Femur (tissue), 1 donor: ENCODE measurements around the gene SNX10.
"Not testable (repeated sequence)": the region's sequence is repeated elsewhere in the genome, so short reads cannot be mapped to it uniquely, and the experiment has no call there.

Experiments
- DNase-seq: peaks from one replicate; pipeline ENCODE4 v3.0.0-alpha.2; 2017

The SNX10 gene, protein sequence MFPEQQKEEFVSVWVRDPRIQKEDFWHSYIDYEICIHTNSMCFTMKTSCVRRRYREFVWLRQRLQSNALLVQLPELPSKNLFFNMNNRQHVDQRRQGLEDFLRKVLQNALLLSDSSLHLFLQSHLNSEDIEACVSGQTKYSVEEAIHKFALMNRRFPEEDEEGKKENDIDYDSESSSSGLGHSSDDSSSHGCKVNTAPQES

DNA sequence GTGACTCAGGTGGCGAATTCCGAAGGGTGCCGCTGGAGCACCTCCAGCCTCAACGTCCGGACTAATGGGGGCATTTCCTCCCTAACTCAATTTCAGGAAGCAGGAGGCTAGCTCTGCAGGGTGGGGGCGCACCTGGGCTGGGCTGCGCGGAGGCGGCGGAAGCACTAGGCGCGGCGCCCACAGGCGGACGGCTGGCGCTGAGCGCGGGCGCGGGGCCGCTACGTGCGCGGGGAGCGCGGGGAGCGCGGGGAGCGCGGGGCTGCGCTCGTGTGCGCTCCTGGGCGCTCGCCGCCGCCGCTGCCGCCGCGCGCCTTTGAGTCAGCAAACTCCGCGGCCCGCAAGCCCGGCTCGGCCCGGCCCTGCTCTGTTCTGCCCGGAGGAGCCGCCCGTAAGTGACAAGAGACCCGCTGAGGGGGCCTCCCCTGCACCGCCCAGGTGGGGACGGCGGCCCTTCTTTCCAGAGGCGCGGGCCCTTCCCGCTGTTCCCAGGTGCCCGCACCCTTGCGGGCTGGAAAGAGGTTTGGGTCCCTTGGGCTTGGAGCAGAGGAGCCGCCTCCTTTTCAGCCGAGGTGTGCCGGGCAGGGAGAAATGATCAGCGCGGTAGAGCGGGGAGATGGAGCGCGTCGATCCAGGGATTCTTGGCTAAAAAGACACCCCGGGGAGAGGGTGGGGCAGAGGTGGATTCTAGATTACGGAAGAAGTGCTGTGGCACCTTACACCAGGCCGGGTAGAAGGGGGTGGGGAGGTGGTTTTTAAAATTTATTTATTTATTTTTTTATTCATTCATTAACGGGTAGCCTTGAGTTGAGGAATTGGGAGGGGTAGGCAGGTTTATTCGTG lies at the start of gene SNX10:
Gene SNX10 (plus strand): TSS at position 164 of the 840 bp plus-strand sequence. CDS start 54,581 bp downstream, outside the sequence.
- DNase-seq: peak; percentile 59

DNA sequence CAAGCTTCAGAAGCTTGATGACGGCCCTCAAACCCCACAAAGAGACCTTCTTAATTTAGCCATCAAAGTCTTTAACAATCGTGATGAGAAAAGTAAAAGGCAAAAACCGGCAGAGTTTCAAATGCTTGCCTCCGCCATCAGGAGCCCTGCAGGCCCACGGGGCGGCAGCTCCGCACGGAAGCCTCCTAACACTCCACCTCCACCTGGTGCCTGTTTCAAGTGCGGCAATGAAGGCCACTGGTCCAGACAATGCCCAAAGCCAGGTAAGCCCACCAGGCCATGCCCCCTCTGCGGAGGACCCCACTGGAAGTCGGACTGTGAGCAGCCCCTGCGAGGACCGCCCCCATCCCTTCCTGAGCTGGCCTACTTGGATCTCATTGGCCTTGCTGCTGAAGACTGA lies 46.5 kb upstream of the SNX10 start:
- DNase-seq: no peak

DNA sequence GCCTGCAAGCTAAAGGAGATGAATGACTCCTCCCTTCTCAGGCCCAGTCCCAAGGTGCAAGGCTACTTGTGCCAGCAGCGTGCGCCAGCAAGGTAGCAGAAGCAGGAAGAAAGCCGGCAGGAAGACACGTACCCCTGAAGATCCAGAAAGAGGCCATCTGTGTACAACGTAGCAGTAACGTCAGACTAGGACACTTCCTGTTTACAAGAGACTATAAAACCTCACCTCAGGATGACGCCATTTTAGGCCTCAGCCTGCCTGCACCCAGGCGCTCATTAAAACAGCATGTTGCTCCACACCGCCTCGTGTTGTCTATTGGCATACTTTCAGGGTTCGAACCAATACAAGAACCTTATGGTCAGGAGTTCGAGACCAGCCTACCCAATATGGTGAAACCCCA lies 41.4 kb upstream of the SNX10 start:
- DNase-seq: no peak

DNA sequence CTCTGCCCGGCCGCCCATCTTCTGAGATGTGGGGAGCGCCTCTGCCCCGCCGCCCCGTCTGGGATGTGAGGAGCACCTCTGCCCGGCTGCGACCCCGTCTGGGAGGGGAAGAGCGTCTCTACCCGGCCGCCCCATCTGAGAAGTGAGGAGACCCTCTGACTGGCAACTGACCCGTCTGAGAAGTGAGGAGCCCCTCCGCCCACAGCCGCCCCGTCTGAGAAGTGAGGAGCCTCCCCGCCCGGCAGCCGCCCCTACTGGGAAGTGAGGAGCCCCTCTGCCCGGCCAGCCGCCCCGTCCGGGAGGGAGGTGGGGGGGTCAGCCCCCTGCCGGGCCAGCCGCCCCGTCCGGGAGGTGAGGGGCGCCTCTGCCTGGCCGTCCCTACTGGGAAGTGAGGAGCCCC lies 29.8 kb upstream of the SNX10 start:
- DNase-seq: not testable (repeated sequence)

DNA sequence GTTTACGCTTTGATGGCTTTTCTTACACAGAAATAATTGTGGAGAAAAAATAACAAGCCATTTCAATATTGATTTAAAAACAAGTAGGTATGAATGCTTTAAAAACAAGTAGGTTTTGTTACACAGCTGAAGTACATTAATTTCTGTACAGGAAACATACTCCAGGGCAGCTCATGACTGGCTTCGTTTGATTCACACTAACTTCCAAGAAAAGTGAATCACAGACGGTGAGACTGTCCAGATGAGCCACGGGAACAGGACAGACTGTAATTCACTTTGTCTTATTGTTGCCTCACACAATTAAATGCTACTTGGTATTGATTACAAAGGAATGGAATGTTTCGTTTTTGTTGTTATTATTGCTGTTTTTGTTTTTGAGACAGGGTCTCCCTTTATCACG lies 26.6 kb upstream of the SNX10 start:
- DNase-seq: no peak

DNA sequence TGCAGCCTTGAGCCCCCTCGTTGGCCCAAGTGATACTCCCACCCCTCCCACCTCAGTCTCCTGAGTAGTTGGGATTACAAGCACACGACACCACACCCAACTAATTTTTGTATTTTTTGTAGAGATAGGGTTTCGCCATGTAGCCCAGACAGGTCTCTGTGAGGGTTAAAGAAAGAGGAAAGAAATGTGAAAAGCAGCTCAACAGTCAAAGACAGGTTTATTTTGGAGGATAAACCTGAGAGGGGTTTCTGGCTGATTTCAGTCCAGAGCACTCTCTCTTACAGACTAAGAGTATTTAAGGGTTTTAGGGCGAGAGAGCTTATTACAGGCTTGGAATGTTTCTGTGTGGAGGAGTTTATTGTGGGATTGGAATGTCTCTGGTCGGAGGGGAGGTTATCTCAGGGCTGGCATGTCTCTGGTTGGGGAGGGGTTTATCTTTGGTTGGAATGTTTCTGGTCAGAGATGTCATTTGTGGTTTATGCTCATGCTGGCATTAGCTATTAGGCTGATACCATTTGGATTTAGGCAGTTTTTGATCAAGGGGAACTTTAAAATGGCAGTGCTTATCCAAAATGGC lies 26.1 kb upstream of the SNX10 start:
- no peak for DNase-seq

DNA sequence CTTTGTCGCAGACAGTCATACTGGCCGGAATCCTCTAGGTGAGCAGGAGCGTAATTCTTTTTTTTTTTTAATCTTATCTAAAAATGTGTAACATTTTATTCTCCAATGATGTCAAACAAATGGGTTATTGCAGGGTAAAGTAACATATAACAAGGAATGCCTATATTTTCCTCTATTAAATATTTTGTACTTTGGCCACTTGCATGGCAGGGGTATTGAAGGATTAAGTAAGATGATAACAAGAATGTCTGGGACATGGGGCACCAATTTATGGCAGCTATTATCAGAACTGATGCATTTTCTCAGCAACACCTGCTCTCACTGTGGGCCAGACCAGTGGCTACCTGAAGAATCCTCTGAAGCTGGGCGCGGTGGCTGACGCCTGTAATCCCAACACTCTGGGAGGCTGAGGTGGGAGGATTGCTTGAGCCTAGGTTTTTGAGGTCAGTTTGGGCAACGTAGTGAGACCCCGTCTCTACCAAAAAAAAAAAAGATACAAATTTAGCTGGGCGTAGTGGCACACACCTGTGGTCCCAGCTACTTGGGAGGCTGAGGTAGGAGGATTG lies 24.0 kb upstream of the SNX10 start:
- DNase-seq: no peak

DNA sequence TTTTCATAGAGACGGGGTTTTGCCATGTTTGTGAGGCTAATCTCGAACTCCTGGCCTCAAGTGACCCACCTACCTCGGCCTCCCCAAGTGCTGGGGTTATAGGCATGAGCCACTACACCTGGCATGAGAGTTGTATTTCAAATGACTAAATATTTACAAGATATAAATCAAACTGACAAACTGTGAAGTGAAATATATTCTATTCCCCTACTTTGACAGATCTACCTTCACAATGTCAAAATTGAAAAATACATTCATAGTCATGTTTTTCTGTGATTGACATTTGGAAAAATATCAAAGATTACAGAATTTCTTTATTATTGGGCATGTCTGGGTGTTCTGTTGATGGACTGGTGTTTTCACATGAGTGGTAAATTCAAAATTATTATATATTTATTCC lies 16.4 kb upstream of the SNX10 start:
- no peak for DNase-seq

DNA sequence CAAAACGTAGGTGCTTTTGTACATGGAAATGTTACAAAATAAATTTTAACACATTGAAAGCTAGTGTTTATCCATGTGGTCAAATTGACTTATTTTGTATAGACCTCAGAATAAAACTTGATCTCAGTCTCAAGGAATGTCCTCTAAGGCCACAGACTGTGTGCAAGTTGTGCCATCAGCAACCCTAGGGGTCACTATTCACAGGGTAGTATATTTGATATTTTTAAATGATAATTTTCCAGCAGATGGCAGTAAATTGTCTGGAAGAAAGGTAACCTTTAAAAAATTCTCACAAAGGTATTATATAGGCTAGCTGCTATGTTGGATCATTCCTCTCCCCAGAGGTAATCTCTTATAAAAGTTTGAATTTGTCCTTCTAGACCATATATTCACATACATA lies 12.9 kb upstream of the SNX10 start:
- DNase-seq: no peak

DNA sequence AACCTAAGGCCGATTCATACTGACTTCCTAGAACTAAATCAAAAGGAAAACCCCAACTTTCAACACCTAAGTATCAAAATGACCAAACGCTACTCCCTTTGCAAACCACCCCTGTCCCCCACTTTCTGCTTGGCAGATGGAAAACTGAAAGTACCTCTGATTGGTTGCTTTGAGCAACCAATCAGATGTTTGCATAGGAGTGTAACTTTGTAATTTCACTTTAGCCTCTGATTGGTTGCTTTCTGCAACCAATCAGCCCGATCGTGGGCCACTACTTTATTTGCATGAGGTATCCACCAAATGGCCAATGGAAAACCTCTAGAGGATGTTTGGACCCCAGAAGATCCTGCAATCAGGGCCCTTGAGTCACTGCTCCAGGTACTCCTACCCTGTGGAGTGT lies 12.3 kb upstream of the SNX10 start:
- DNase-seq: no peak

DNA sequence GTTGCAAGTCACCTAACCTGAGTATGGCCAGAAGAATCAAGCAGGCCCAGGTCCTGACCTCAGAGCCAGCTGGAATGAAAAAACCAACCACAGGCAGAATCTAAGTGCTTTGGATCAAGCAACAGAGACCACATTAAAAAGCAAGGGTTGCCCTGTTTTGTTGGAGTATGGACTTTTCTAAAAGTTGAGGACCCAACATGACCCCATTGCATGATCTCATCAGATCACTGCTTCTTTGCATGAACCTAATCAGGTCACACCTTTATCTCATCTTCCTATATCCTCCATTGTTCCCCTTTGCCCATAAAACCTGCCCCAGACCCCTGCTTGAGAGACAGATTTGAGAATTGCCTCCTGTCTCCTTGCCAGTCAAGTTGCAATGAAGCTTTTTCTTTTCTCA lies 11.6 kb upstream of the SNX10 start:
- DNase-seq: no peak

DNA sequence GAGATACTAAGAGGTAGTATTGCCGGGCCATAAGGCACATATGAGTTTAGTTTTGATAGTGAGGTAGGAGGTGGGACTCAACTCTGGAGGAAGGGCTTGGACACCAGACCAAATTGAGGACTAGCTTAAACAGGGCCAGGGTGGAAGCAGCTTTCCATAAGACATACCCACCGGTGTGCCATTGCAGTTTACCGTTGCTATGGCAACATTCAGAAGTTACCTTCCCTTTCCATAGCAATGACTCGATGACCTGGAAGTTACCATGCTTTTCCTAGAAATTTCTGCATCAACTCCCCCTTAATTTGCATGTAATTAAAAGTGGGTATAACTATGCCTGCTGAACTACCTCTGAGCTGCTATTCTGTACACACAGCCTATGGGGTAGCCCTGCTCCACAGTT lies 10.9 kb upstream of the SNX10 start:
- no peak for DNase-seq

DNA sequence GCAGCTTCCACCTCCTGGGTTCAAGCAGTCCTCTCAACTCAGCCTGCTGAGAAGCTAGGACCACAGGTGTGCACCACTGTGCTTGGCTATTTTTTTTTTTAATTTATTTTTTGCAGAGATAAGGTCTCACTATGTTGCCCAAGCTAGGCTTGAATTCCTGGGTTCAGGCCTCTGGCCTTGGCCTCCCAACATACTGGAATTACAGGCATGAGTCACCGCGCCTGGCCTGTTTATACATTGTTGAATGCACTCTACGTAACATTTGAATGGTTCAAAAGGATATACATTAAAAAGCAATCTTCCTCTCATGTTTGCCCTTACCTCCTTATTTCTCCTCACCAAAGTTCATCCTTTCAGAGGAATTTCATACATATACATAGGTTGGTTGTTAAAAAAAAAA lies 7.2 kb upstream of the SNX10 start:
- DNase-seq: no peak

DNA sequence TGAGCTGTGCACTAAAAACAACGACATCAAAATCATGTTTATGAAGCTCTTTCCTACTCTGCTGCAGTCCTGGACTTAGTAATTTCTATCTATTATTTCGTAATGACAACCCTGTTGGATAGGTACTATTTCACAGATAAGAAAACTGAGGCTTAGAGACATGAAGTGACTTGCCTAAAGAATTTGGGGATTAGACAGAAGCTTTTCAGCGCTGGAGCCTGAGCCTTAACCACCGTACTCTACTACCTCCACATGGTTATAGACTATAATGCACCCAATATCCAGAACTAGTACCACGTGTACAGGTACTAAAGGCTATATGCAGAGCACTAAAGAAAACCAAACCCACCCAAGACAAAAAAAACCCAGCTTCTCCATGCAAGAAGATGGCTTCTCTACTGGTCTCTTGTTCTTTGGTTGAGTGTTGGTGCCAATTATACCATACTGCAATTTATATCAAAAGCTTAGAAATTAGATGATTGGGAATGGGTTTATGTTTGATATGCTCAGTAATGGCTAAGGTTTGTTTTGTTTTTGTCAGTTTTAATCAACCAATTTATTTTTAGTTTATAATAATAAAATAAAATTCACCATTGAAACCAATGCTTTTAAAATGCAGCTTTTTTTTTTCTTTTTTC lies 6.5 kb upstream of the SNX10 start:
- no peak for DNase-seq

DNA sequence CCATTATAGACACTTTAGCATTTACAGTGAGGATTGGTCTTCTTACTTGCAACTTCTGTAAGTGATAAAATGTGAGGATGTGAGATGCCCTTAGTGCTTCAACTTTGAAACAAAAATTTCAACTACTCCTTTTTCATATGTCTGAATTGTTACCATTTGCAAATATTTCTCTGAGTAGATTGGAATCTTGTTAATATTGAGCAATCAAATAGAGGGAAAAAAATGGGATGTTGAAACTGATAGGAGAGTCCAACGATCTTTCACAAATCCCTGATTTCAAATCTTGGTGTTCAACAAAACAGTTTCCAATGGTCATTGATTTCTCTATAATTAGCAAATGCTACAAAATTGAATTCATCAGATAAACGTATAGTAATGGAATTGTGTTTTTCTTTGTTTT lies 5.5 kb upstream of the SNX10 start:
- no peak for DNase-seq

DNA sequence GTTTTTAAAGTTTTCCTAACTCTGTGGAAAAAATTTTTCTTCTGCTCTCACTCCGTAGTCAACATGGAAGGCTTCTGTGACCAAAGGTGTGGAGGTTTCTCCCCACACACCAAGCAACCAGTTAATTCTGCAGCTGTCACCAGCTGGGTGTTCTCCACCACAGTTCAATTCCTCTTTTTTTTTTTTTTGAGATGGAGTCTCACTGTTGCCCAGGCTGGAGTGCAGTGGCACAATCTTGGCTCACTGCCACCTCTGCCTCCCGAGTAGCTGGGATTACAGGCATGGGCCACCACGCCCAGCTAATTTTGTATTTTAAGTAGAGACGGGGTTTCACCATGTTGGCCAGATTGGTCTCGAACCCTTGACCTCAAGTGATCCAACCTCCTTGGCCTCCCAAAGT lies 3.5 kb upstream of the SNX10 start:
- DNase-seq: not testable (repeated sequence)

DNA sequence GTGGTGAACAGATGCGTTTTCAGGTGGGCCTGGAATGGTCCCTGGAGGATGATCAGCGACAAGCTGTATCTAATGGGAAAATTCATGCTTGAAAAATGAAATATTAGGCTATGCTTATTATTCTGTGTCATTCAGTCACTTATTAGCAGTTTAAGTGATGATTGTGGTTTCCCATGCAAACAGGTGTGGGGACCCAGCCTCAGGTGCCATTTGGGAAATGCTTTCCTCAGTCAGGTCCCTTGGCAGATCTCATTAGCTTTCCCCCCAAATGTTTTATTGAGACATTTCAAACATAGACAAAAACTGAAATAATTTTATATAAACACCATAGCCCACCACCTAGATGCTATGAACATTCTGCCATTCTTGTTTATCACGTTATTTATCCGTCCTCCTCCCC lies 411 bp upstream of the SNX10 start:
- DNase-seq: no peak

DNA sequence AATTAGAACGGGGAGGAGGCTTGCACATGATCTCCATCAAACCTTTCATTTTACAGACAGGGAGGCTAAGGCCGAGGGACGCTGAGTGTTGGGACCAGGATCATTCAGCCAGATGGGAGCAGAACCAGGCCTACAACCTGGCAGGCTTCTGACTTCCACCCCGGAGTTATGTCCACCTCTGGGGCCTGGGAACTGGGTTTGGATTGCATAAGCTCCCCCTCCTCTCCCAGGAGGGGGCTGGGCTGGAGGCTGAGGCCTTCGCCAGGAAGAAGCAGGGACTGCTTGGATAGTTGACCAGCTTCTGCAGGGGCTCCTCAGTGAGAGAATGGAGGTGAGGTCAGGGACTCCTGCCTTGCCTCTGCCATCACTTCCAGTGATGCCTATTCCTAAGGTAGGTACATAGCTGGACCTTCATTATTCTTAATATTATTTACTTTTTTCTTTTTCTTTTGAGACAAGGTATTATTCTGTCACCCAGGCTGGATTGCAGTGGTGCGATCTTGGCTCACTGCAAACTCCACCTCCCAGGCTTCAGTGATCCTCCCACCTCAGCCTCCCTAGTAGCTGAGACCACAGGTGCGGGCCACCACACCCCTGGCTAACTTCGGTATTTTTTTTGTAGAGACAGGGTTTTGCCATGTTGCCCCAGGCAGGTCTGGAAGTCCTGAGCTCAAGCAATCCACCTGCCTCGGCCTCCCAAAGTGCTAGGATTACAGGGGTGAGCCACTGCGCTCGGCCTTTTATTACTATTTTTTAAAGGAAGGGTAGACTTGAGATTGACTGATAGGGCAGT lies 1.3 kb downstream of the SNX10 start:
- no peak for DNase-seq

DNA sequence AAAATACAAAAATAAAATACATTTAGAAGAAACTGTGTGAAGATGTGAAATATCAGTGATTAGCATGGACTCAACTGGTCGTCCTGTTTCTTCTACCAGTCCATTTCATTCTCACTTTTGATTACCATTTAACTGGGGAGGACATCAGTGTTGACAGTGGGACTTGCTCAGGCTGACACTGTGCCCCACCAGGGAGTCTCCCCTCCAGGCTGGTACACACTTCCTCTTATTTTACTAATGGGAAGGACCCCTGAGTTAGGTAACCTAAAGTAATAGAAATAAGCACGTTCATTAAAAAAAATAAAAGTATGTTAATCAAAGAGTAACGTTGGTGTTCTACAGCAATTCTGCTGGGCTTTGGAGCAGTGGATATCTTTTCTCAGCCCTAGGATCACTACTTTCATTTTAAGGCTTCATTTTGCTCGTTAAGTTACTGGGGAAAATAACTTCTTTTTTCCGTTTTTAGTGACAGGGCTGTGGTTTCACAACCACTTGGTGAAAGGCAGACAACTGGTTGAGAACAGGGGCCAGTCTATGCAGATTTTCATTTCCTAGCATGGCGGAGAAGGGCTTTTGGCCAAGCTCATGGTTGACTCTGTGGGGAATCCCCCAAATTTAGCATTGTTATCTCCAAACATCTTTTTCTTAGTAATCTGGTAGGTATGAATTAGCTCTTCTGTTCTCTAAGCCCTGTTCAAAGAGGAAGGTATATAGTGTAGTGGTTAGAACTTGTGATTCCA lies 2.1 kb downstream of the SNX10 start:
- DNase-seq: no peak

DNA sequence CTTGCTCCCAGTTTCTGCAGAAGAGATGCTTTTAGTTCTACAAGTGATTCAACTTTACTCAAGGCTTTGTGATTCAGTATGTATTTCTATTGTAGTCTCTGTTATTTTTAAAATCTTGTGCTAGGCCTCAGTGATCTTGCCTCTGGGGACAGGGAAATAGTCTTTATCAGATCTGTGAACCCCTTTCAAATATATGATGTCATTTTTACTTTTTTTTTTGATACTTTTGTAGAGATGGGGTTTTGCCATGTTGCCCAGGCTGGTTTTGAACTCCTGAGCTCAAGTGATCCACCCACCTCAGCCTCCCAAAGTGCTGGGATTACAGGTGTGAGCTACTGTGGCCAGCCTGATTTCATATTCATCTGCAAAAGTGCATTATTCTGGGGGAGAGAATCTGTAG lies 3.4 kb downstream of the SNX10 start:
- no peak for DNase-seq

DNA sequence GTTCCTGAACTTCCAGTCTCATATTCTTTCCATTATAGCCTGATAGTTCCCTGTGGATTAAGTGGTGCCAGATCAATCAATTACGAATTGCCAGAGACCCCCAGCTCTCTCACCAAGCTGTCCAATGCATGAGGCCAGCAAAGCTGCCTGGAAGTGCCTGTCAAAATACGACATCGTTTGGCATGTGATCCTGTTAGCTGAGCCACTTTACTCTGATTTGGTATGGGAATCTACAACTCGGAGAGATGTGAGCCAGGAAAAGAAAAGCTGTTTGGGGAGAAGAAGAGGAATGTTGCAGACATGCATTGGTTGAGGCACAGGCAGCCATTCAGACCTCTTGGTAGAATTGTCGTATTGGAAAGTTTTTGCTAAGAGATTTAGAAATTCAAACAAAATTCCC lies 3.9 kb downstream of the SNX10 start:
- DNase-seq: no peak
